Pons (tissue), 1 donor: ENCODE data around the gene GPM6B.

Experiments used
- DNase-seq: peaks from one replicate; pipeline ENCODE4 v3.0.0-alpha.2; 2016; ENCODE audit warnings: low spot score

The GPM6B gene

DNA sequence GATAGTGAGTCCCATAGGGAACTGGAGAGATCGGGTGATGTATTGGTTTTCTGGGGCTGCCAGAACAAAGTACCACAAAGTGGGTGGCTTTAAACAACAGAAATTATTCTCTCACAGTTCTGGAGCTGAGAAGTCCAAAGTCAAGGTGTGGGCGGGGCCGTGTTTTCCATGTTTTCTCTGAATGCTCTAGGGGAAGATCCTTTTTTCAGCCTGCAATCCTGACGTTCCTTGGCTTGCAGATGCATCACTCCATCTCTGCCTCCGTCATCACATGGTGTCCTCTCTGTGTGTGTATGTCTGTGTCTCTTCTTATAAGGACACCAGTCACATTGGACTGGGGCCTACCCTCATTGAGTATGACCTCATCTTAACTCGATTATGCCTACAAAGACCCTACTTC lies 7.9 kb upstream of the GPM6B start:
- DNase-seq, result no peak

DNA sequence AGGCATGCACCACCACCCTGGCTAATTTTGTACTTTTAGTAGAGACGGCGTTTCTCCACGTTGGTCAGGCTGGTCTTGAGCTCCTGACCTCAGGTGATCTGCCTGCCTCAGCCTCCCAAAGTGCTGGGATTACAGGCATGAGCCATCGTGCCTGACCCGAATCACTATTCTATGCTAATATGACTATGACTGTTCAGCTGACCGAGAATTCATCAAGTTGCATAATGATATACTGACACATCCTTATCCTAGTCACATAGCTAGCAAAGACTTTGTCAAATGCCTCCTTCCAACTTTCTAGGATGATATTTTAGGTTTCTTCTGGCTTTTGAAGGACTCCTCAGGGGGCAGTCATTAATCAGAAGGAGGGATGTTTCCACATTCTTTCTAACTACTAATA lies 4.8 kb upstream of the GPM6B start:
- DNase-seq, result no peak

DNA sequence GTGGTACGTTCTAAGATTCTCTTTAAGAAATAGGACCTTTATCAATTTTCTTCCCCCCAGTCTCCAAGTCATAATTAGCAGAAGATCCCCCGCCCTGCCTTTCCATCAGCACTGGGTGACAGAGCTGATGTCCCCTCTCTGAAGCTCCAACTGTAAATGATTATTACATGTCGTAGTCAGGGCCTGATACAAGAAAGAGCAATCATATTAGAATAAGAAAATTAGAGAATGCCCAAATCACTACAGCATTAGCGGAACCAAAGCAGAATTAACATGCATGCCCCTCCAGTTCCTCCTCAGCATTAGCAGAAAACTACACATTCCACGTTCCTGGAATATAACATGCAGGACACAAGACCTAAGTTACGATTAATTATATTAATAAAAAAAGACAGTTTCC lies 717 bp downstream of the GPM6B start:
- DNase-seq, result no peak

- DNase-seq, result no peak
Observed at GRCh38 chrX:13815664-13816063, 1.2 kb downstream of the GPM6B start.

- no peak for DNase-seq
Observed at GRCh38 chrX:13808865-13809264, 8.0 kb downstream of the GPM6B start.

DNA sequence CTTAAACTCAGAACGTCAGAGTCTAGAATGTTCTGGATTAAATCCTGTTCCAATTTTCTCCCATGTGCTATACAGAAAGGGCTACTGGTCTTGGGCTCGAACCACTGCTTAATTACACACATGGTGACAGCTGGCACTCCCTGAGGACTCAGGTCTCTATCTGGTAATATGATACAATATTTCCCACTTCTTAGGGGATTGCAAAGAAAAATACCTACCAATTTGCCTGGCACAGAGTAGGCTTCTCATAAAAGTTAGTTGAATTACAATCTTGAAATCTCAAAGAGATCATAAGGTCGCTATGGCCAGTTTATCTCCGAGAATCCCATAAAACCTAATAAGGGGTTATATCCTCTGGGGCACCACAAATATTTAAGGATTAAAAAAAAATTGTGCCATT lies 8.6 kb downstream of the GPM6B start:
- no peak for DNase-seq

GRCh38 chrX:13805241-13805640 lies 11.7 kb downstream of the GPM6B start:
- DNase-seq, result no peak

DNA sequence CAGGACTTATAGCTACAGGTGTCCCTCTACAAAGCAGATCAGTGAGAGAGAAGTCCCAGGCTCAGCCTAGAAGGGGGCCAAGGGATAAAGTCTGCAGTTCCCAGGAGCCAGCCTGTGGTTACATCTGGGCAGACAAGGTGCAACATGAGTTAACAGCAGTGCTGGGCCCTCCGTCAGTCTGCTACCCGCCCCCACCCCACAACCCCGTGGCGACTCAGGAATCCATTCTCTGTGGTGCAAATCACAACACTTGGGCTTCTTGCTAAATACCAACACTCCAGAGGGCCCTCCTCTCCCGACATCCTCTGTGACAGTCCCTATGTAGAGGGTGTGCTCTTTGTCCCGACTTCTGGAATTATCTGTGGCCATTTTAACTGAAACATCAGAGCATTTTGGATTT lies 13.8 kb downstream of the GPM6B start:
- no peak for DNase-seq

GRCh38 chrX:13798184-13798583 lies 18.7 kb downstream of the GPM6B start:
- DNase-seq, result no peak

DNA sequence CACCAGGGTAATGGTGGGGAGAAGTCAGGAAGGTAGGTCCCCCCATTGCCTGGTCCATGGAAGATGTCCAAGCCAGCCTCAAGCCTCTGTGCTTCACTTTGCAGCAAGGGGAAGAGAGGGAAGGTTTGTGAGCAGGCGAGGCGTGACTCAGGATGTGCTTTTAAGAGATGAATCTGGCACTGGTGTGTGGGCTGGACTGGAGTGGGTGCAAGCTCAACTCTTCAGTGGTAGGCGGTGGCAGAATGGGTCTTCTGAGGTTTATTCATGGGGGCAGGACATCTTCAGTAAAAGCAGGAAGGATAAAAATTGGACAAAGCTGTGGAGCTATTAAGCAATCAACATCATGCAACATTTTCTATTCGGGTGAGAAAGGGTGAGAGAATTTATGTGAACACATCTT lies 19.4 kb downstream of the GPM6B start:
- no peak for DNase-seq

DNA sequence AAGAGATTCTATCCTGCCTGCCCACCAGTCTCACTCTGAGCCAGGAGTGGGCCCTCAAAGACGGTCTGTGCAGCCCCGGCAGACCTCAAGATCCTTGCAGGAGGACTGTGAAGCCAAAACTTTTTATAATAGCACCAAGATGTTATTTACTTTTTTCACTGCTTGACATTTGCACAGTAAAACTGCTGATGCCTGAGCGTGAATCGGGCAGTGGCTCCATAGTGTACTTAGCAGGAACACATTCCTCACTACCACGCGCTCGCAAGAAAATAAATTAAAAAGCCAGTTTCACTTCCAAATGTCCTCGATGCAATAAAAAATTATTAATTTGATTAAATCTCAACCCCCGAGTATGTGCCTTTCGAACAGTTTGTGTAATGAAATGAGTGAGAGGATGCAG lies 22.5 kb downstream of the GPM6B start:
- no peak for DNase-seq

DNA sequence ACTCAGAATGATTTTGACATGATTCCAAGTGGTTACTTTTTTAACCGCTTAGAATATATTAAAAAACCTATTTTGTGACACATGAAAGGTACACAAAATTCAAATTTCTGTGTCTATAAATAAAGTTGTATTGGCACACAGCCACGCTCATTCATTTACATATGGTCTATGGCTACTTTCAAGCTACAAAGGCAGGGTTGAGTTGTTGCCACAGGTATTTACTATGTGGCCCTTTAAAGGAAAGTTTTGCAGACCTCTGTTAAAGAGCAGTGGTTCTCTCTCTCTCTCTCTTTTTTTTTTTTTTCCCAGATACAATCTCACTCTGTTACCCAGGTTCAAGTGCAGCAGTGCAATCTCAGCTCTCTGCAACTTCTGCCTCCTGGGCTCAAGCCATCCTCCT lies 23.0 kb downstream of the GPM6B start:
- DNase-seq, result no peak

GRCh38 chrX:13791559-13791958 lies 25.3 kb downstream of the GPM6B start:
- DNase-seq, result peak; percentile 91

- DNase-seq, result no peak
Observed at GRCh38 chrX:13791145-13791544, 25.7 kb downstream of the GPM6B start.

DNA sequence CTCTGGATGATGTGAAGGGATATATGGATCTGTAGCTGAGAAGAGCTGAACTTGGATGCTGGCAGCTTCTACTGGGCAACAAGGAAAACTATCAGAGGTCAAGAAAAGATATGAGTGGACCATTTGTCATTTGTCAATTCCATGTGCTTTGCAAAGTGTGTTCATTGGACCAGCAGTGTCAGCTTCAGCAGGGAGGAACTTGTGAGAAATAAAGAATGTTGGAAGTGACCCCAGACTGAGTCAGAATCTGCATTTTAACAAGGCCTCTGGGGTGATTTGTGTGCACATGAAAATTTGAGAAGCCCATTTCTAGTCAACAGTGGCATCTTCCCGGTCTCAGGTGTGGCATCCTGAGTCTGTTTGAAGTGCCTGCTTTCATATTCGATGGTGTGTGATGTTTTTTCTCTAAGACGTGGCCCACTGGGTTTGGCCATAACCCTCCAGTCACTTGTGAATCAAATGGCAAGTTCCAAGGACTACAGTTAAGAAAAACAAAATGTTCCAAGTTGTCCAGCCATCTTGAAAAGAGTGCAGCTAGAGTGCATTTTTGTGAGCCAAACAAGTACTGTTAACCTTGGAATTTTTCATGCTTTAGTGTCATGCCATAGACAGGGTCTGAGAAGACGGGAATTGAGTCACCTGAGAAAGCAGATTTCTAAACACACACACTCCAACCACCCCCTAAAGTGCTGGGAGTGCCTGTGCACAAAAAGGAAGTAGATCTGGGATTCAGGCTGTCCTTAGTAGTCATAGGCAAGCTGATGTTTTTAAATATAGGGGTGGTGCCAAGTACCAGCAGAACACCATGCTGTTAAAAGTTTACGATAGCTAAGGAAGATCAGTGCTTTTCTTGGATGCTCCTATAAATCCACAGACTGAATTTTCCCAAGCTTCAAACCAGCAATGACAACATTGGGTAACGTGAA lies 26.4 kb downstream of the GPM6B start:
- no peak for DNase-seq

DNA sequence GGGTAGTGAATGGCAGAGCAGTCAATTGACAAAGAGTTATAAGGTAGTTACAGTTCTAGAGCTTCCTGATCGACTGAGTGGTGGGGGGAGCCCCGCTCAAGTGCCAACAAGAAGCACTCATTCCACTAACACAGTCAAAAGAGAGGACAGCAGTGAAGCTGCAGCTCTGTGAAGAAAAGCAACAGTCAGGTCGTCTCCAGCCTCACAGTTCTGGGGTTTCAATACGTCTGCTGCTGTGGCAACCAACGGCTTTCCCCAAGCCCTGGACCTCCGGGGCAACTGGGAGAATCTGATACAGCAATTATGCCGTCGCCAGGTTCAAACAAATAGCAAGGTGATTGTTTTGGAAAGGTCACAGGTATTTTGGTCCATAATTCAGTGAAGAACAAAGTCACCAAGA lies 30.8 kb downstream of the GPM6B start:
- DNase-seq, result no peak

GRCh38 chrX:13780868-13781427 lies 35.9 kb downstream of the GPM6B start:
- no peak for DNase-seq

GRCh38 chrX:13778916-13779315 lies 38.0 kb downstream of the GPM6B start:
- no peak for DNase-seq

- no peak for DNase-seq
Observed at GRCh38 chrX:13776387-13776786, 40.5 kb downstream of the GPM6B start.

DNA sequence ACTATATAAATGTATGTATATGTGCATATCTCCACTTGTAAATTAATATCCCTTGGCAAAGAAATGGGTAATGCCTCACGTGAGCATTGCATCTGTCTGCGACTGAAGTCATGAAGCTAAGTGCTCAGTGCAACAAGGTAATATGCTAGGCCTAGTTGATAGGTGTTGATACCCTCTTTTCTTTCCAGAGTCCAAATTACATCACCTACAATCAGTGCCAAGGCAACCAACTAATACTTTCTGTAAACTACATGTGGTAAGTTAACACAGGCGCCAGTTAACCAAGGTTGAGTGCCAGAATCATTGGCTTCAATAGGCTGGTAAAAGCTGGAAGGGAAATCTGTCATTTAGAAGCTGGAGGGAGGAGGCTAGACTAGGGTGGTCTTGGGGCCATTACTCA lies 41.1 kb downstream of the GPM6B start:
- no peak for DNase-seq

- no peak for DNase-seq
Observed at GRCh38 chrX:13774696-13775095, 42.2 kb downstream of the GPM6B start.

DNA sequence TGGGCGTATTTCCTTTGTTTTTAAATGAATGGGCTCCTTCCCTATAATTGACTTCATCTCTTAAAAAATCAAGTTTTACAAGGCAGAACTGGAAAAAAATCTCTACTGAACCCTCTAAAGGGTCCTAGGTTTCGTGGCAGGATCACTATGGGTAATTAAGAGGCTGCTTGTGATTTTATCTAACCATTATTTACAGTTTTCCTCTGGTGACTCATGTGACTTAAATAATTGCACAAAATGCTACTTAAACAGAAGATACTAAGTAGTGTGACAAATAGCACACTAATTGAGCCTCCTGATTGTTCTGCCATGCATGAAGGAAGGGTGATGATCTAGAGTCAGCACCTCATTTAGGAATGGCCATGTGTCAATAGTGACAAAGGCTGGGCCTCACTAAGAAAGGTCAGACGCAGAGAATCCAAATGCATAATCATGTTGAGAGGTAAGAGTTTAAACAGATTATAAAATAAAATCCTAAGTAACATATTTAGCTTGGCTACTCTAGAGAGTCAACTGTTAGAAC lies 46.8 kb downstream of the GPM6B start:
- no peak for DNase-seq

GRCh38 chrX:13768939-13769338 lies 48.0 kb downstream of the GPM6B start:
- DNase-seq, result no peak

GRCh38 chrX:13764765-13765164 lies 52.1 kb downstream of the GPM6B start:
- peak; percentile 52 for DNase-seq
